DOHH2 (cell line): ENCODE results near the gene HSPA13.

Source experiments
- EZH2phosphoT487 ChIP-seq: fragments of 200-600 bp; sonication (generic); IDR thresholded peaks from 2 replicates; pipeline ENCODE4 v1.6.1; 2017; ENCODE audit warnings: borderline replicate concordance, mild to moderate bottlenecking, antibody characterized with exemption, low read length, moderate library complexity, mixed read lengths
- TF ChIP-seq, protein P1 (sequence below): fragments of 200-600 bp; sonication (generic); IDR thresholded peaks from one replicate; pipeline ENCODE4 v1.5.1; 2014; ENCODE audit warnings: antibody characterized with exemption, mild to moderate bottlenecking, low read depth, low read length; ENCODE audit not compliant: poor library complexity, severe bottlenecking

- TF ChIP-seq, protein P1, sequence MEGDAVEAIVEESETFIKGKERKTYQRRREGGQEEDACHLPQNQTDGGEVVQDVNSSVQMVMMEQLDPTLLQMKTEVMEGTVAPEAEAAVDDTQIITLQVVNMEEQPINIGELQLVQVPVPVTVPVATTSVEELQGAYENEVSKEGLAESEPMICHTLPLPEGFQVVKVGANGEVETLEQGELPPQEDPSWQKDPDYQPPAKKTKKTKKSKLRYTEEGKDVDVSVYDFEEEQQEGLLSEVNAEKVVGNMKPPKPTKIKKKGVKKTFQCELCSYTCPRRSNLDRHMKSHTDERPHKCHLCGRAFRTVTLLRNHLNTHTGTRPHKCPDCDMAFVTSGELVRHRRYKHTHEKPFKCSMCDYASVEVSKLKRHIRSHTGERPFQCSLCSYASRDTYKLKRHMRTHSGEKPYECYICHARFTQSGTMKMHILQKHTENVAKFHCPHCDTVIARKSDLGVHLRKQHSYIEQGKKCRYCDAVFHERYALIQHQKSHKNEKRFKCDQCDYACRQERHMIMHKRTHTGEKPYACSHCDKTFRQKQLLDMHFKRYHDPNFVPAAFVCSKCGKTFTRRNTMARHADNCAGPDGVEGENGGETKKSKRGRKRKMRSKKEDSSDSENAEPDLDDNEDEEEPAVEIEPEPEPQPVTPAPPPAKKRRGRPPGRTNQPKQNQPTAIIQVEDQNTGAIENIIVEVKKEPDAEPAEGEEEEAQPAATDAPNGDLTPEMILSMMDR: no peak
- TF ChIP-seq EZH2phosphoT487: no peak
These were observed 24.2 kb downstream of the HSPA13 start for GRCh38 chr21:14358775-14359174.
